Heart right ventricle (tissue), 16 donors: Measurements from ENCODE around the gene DIAPH3. TPM values are rescaled to one million over a fixed set of nuclear protein-coding genes. Genes with fewer than 3 reads are reported as not detected.

ENCODE experiments used
- ATAC-seq, 8 donors: fragments of 200-7000 bp; cut with Tn5 transposase; one replicate each; pipeline ENCODE4 v1.9.1; 2020; ENCODE audit warnings: mild to moderate bottlenecking in 8 of 8, moderate library complexity in 8 of 8, moderate number of reproducible peaks in 1 of 8
- DNase-seq, 2 donors: peaks; one replicate each; pipeline ENCODE4 v3.0.0-alpha.2; 2020
- H3K27ac ChIP-seq, 10 donors: fragments of 200-600 bp; sonication (generic) in 2 of 10; one replicate each; pipeline versions ENCODE4 v1.5.0 to v1.8.0; 2020 to 2022; ENCODE audit warnings: mild to moderate bottlenecking in 3 of 10
- H3K27me3 ChIP-seq, 7 donors: fragments of 200-600 bp; one replicate each; pipeline ENCODE4 v1.8.0; 2021 to 2022; ENCODE audit warnings: mild to moderate bottlenecking in 2 of 7
- H3K36me3 ChIP-seq, 9 donors: fragments of 200-600 bp; sonication (generic) in 1 of 9; one replicate each; pipeline versions ENCODE4 v1.5.0 to v1.8.0; 2020 to 2022; ENCODE audit warnings: mild to moderate bottlenecking in 2 of 9
- H3K4me1 ChIP-seq, 9 donors: fragments of 200-600 bp; sonication (generic) in 1 of 9; one replicate each; pipeline versions ENCODE4 v1.5.0 to v1.8.0; 2020 to 2022; ENCODE audit warnings: mild to moderate bottlenecking in 4 of 9
- H3K4me3 ChIP-seq, 10 donors: fragments of 200-600 bp; sonication (generic) in 2 of 10; one replicate each; pipeline versions ENCODE4 v1.5.0 to v1.8.0; 2020 to 2022; ENCODE audit warnings: mild to moderate bottlenecking in 7 of 10, moderate library complexity in 2 of 10
- H3K9me3 ChIP-seq, 11 donors: fragments of 200-600 bp in 10 of 11; sonication (generic) in 2 of 11; one replicate each; pipeline versions ENCODE4 v1.5.0 to v1.8.0; 2013 to 2022; ENCODE audit warnings: mild to moderate bottlenecking in 2 of 11, control low read depth in 1 of 11, moderate library complexity in 1 of 11
- WGBS, 2 donors: extraction: QIAGEN DNeasy Blood & Tissue Kit; methylation state at CpG; one replicate each; pipeline ENCODE4 v1.1.7; 2013; ENCODE audit warnings: inconsistent platforms in 1 of 2; 5-methylcytosine and 5-hydroxymethylcytosine counted together
- intact Hi-C, 10 donors: fragments of 100-400 bp; cut with DNase I; formaldehyde crosslinking; loops; one replicate each; pipeline versions ENCODE4 v1.11.1 to v1.14.2; 2022
- polyA plus RNA-seq, 2 donors: library from polyadenylated mRNA; stranded (reverse); fragments of 200-250 nt; gene quantifications; one replicate each; pipeline ENCODE4 v1.2.3, GENCODE V29; 2013
- total RNA-seq, 10 donors: library from RNA; stranded (reverse); fragmentation: NEBNext Ultra II Directional in 3 of 10; extraction: Animal tissue kit (Norgen Biotek cat#: 25700) in 3 of 10; gene quantifications; one replicate each; pipeline versions ENCODE4 v1.2.1 to v1.2.4, GENCODE V29; 2021 to 2023
- TF ChIP-seq, protein P1 (sequence below), 9 donors: fragments of 200-600 bp; sonication (generic) in 2 of 9; IDR thresholded peaks; one replicate each; pipeline versions ENCODE4 v1.5.0 to v1.8.0; 2021 to 2022; ENCODE audit warnings: antibody characterized with exemption in 9 of 9, mild to moderate bottlenecking in 5 of 9, moderate library complexity in 1 of 9
- donor health status: Arrhythmogenic right ventricular cardiomyopathy.
- donor health status: ischemic (EF 13 %, LVEDD 7.1; RV severe dilation, severe dysfunction).
- donor health status: healthy with polysubstance abuse.
- donor health status: DM: no; HTN: yes; CAD: no.
- donor health status: DM: no; HTN: no; CAD: no.
- donor health status: ischemic (EF 25% LVEDD 6.9; RV normal size, moderate dysfunction).
- donor health status: ischemic (EF 25% LVEDD 5.7; RV mildly dilated, moderate dysfunction).
- donor health status: healthy.
- donor health status: DM: yes; HTN: yes; CAD: no.
- donor health status: Ischemic cardiomyopathy.
- donor health status: ischemic (EF 35%, LVEDD 5.7; RV mildly dilated, moderate dysfunction).
- donor health status: nonischemic (EF 11% LVEDD 7.7; RV severe dilation, severe dysfunction).
- donor health status: DM: yes; HTN: yes; CAD: no.
- donor health status: PGD.
- donor health status: ischemic (EF 29% LVEDD 5.4; RV normal size, mild dysfunction).
- donor health status: nonischemic (EF 23%, LVEDD 6.1; RV moderate dilation, normal function).

DIAPH3 gene
- total and polyA plus RNA-seq, 12 donors: 0.04 to 2.2 (median 0.19) TPM

DNA sequence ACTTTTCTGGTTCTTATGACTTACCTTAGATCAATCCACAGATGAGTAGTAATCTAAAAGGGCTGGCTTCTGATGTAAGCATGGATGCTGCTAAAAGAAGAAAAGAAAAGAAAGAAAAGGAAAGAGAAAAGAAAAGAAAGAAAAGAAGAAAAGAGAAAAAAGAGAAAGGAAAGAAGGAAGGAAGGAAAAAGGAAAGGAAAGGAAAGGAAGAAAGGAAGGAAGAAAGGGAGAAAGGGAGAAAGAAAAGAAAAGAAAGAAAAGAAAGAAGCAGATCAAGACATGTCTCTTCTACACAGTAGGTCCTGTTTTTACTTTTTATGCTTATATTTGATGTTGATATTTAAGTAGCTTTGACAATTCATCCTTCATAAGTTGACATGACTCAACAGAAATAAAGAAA lies 421.3 kb downstream of the DIAPH3 start:
- no peak overlapping the region for H3K4me3 ChIP-seq
- no peak for ATAC-seq

DNA sequence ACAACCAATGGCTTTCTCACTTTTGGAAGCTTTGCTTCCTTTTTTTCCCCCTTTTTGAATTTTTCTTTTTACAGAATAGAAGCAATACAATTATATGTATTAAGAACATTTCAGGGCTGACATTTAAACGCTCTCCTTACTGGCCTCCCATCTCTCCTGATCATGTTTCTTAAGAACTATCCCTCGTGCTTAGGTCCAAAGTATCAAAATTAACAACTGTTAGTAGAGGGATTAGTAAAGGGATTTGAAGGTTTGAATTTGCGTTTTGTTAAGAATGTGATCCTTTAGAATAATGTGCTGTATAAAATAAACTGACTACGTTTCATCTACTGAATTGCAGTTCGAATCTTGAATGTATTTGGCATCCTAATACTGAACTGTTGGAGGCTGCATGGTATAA lies 424.8 kb downstream of the DIAPH3 start:
- no peak for ATAC-seq
- no peaks in the 10 kb centered on the region for H3K4me1 ChIP-seq
- no peak overlapping the region for H3K4me3 ChIP-seq
- H3K27me3 ChIP-seq: no peaks in the 10 kb centered on the region
- TF ChIP-seq, protein P1, sequence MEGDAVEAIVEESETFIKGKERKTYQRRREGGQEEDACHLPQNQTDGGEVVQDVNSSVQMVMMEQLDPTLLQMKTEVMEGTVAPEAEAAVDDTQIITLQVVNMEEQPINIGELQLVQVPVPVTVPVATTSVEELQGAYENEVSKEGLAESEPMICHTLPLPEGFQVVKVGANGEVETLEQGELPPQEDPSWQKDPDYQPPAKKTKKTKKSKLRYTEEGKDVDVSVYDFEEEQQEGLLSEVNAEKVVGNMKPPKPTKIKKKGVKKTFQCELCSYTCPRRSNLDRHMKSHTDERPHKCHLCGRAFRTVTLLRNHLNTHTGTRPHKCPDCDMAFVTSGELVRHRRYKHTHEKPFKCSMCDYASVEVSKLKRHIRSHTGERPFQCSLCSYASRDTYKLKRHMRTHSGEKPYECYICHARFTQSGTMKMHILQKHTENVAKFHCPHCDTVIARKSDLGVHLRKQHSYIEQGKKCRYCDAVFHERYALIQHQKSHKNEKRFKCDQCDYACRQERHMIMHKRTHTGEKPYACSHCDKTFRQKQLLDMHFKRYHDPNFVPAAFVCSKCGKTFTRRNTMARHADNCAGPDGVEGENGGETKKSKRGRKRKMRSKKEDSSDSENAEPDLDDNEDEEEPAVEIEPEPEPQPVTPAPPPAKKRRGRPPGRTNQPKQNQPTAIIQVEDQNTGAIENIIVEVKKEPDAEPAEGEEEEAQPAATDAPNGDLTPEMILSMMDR (IDR thresholded peaks at IDR 0.05): no peak
- intact Hi-C loops: no loop called here
- WGBS, 2 donors: 88% methylated on average over 5 of the region's 5 CpGs
- H3K36me3 ChIP-seq: no peaks in the 10 kb centered on the region
- no peak overlapping the region for H3K27ac ChIP-seq
- no peaks in the 10 kb centered on the region for H3K9me3 ChIP-seq
- DNase-seq: no peak

More for the DNA sequence above, 421.3 kb downstream of the DIAPH3 start:
- H3K4me1 ChIP-seq: no peaks in the 10 kb centered on the region
- no peak overlapping the region for H3K27ac ChIP-seq
- no peaks in the 10 kb centered on the region for H3K9me3 ChIP-seq
- DNase-seq: no peak
- TF ChIP-seq, protein P1 (IDR thresholded peaks at IDR 0.05): no peak
- no peaks in the 10 kb centered on the region for H3K36me3 ChIP-seq
- H3K27me3 ChIP-seq: no peaks in the 10 kb centered on the region
- intact Hi-C loops: no loop called here

DNA sequence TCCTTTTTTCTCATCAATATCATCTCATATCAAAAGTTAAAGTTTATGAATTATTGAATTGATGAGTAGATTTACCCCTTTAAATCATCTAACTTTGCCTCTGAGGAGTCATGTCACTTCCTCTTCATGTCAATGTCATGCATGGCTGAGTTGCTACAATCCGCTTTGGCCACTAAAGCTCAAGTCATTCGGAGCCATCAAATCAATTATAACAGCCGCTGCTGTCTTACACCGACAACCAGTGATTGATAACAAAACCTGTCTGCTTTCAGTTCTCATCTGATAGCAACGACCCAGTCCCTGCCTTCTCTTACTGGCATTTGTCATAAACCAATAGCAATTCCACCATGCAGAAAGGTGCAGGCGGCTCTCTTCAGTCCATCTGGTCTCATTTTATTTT lies 429.3 kb downstream of the DIAPH3 start:
- ATAC-seq (no peak), DNase-seq (no peak)
- Histone ChIP-seq H3K9me3 (no peaks in the 10 kb centered on the region), H3K4me3 (no peak overlapping the region), H3K27ac (no peak overlapping the region), H3K4me1 (no peaks in the 10 kb centered on the region), H3K36me3 (no peaks in the 10 kb centered on the region), H3K27me3 (no peaks in the 10 kb centered on the region)
- WGBS, 2 donors: 70 to 73% methylated on average over 6 of the region's 6 CpGs
- intact Hi-C loops: no loop called here
- TF ChIP-seq, protein P1 (IDR thresholded peaks at IDR 0.05): no peak

DNA sequence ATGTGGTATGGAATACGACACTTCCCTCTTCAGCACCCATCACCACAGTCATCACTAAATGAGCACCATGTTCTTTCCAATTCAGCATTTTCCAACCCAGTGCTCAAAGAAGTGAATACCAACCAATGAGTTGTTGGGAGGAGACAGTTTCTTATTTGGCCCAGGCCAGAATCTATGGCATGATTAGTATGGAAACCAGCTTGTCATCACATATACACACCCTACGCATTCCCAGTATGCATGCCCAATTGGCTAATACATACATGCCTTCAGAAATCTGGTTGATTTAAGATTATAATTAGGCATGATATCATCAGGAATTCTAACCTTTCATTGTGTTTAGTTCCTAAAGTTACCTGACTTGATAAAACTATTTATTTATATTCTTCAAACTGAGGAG lies 430.0 kb downstream of the DIAPH3 start:
- no peak overlapping the region for H3K27ac ChIP-seq
- H3K4me1 ChIP-seq: no peaks in the 10 kb centered on the region
- no peak overlapping the region for H3K4me3 ChIP-seq
- H3K36me3 ChIP-seq: no peaks in the 10 kb centered on the region
- TF ChIP-seq, protein P1 (IDR thresholded peaks at IDR 0.05): no peak
- H3K9me3 ChIP-seq: no peaks in the 10 kb centered on the region
- DNase-seq (no peak), ATAC-seq (no peak)
- WGBS, 2 donors: 96 to 98% methylated on average over 2 of the region's 2 CpGs
- no peaks in the 10 kb centered on the region for H3K27me3 ChIP-seq
- intact Hi-C loops: no loop called here

DNA sequence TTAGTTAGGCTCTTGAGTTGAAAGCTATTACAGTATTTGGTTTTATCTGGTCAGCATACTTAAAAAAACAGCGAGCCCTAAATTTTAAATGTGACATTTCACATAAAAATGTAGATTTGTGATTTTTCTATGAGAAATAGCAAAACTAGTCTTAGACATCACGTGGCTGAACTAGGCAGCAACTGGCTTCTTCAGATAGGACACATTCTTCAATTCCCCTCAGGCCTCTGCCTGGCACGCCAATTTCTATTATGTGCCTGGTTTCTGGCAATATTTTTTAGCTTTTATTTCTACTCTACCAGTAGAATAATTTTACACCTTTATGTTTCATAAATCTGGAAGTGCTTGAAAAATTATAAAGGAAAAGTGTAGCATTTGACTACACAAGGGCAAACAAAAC lies 433.7 kb downstream of the DIAPH3 start:
- TF ChIP-seq, protein P1 (IDR thresholded peaks at IDR 0.05): no peak
- no peaks in the 10 kb centered on the region for H3K27me3 ChIP-seq
- 77 to 87% methylated on average over 3 of the region's 3 CpGs for WGBS, 2 donors
- no peak for ATAC-seq
- intact Hi-C loops: no loop called here
- no peaks in the 10 kb centered on the region for H3K4me1 ChIP-seq
- no peak overlapping the region for H3K4me3 ChIP-seq
- no peak for DNase-seq
- H3K27ac ChIP-seq: no peak overlapping the region
- no peaks in the 10 kb centered on the region for H3K36me3 ChIP-seq
- no peaks in the 10 kb centered on the region for H3K9me3 ChIP-seq
